Measurements from ENCODE around the gene SPAG16.

- TF ChIP-seq, protein P1, sequence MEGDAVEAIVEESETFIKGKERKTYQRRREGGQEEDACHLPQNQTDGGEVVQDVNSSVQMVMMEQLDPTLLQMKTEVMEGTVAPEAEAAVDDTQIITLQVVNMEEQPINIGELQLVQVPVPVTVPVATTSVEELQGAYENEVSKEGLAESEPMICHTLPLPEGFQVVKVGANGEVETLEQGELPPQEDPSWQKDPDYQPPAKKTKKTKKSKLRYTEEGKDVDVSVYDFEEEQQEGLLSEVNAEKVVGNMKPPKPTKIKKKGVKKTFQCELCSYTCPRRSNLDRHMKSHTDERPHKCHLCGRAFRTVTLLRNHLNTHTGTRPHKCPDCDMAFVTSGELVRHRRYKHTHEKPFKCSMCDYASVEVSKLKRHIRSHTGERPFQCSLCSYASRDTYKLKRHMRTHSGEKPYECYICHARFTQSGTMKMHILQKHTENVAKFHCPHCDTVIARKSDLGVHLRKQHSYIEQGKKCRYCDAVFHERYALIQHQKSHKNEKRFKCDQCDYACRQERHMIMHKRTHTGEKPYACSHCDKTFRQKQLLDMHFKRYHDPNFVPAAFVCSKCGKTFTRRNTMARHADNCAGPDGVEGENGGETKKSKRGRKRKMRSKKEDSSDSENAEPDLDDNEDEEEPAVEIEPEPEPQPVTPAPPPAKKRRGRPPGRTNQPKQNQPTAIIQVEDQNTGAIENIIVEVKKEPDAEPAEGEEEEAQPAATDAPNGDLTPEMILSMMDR (IDR thresholded peaks at IDR 0.05 in 4 of 5, conservative IDR thresholded peaks at IDR 0.05 in 1 of 5): no peak
- no peak for TF ChIP-seq POLR2A (IDR thresholded peaks at IDR 0.05)
Measured at GRCh38 chr2:214220251-214220650, 936.0 kb downstream of the SPAG16 start.
